Smooth muscle cell of the brain vasculature (primary cell): ENCODE results near the gene IGFBP1.

Source experiments
- DNase-seq: peaks from one replicate; pipeline ENCODE4 v3.0.0-alpha.2; 2012; ENCODE audit warnings: low read depth, low spot score

Gene IGFBP1

DNA sequence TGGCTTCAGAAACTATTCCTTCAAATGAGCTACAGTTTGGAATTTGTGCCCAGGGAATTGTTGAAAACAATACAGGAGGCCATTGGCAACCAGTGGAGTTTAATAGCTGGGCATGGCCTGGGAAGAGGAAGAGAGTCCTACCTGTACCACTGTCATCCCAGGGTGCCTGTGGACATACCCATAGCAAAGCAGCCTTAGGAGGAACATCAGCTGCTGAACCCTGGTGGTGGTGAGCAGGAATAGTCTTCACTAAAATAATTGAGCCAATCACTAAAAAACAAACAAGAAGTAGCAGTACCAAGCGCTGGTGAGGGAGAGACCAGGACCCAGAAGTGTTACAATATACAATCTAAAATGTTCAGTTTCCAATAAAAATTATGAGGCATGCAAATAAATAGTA lies 14.5 kb downstream of the IGFBP1 start:
- DNase-seq: no peak

- DNase-seq: no peak
Observed at GRCh38 chr7:45909561-45909960, 21.3 kb downstream of the IGFBP1 start.

- no peak for DNase-seq
Observed at GRCh38 chr7:45910855-45911254, 22.6 kb downstream of the IGFBP1 start.

DNA sequence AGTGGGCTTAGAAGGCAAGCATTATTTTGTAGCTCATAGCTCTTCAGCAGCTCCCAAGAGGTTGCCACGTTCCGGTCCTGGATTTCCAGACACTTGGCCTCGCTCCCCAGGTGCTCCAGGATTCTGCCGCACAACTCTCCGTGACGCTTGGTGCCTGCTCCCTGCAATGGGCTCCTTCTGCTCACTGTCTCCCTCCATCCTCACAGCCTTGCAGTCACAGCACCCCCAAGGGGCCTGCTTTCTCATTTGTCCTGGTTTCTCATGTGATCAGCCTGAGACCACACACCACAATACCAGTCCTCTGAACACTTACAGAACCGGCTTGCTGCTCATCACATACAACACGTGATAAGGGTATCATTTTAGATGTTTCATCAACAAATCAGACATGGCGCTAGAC lies 23.0 kb downstream of the IGFBP1 start:
- no peak for DNase-seq

DNA sequence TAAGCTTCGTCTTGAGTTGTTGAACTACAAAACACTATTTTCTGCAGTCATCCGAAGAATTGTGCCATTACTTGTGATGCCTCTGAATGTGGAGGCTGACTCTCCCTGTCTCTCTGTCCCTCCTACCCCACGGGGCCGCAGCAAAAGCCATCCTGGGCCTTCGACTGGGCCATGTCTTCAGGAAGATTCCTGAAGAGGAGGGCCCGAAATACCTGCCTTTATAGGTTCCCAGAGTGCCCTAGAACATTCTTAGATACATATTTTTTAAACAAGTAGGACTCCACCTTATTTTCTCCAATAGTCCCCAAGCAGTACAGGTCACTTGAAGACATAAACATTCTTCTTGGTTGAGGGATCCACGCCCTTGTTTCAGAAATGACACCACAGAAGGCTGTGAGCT lies 24.7 kb downstream of the IGFBP1 start:
- no peak for DNase-seq

GRCh38 chr7:45914911-45915310 lies 26.6 kb downstream of the IGFBP1 start:
- DNase-seq: no peak

GRCh38 chr7:45915606-45916005 lies 27.3 kb downstream of the IGFBP1 start:
- DNase-seq: no peak

- no peak for DNase-seq
Observed at GRCh38 chr7:45917064-45917463, 28.8 kb downstream of the IGFBP1 start.

GRCh38 chr7:45917658-45918057 lies 29.4 kb downstream of the IGFBP1 start:
- DNase-seq: no peak

DNA sequence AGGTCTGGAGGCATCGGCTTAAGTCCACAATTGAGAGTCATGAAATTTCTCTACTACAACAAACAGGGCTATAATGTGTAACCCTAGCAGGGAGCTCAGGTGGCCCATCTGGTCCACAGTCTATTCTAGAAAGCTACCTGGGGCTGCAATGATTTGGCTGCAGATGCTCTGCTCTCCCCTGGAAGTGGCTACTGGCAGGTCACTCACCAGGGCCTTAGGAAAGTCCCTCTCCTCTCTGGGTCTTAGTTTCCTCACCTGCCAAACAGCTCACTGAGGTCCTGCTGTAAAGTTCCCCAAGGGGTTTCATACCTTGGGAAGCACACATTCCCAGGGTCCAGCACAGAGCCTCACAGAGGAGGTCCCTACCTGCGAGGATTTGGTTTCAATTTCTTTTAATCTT lies 30.3 kb downstream of the IGFBP1 start:
- DNase-seq: no peak

DNA sequence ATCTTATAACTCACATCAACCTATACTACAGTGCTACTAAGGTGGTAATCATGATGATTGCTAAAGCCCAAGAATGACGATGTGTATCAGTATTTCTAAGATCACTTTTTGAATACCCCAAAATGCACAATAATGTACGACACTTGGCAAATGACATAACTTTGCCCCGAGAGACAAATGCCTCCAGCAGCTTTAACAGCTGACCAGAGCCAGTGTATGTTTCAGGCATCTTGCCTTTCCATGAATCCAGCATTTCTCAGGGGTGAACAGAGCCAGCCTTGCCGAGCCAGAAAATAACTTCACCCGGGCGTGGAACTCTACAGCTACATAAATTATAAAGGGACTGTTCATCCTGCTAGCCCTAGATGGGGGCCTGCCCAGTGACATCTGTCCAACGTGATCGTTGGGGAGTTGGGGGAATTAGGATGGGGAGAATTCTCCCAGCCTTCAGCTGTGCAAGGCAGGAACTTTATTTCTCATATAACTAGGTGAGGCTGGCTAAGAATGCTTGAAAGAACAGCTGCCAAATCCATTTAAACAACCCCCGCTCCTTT lies 31.0 kb downstream of the IGFBP1 start:
- DNase-seq: no peak

DNA sequence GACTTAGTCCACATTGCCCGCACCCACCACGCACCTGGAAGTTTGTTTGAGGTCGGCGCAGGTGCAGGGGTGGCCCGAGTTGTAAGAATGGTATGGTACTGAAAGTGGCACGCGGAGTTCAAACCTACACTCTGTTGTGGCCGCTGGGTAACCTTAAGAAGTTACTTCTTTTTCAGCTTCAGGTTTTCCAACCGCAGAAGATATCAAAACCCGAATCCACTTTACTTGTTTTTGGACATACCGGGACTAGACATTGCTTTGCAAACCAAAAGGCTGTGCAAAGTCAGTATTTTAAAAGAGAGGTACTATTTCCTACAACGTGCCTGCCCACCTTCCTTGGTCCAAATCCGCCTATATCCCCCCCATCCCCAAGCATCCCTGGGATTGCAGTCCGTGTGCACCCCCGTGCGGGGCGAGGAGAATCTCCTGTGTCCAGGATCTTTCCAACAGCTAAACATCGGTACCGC lies 31.7 kb downstream of the IGFBP1 start:
- DNase-seq: no peak

- no peak for DNase-seq
Observed at GRCh38 chr7:45920502-45921380, 32.5 kb downstream of the IGFBP1 start, which contains the start of gene IGFBP3. Gene IGFBP3 (minus strand): TSS chr7:45921272. CDS start chr7:45921140, 132 bp downstream.

DNA sequence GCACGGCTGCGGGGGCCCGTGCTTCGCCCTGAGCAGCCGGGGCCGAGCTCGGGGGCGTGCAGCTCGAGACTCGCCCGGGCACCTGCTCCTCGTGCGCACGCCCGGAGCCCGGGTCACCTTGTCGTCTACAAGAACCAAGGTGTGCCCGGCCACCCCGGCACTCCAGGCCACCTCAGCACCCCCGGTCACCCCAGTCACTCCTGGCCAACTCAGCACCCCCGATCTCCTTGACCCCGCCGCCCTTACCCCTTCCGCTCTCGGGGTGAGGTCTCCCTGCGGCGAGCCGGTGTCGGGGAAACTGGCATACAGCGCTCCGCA lies 33.1 kb downstream of the IGFBP1 start:
- DNase-seq: no peak

DNA sequence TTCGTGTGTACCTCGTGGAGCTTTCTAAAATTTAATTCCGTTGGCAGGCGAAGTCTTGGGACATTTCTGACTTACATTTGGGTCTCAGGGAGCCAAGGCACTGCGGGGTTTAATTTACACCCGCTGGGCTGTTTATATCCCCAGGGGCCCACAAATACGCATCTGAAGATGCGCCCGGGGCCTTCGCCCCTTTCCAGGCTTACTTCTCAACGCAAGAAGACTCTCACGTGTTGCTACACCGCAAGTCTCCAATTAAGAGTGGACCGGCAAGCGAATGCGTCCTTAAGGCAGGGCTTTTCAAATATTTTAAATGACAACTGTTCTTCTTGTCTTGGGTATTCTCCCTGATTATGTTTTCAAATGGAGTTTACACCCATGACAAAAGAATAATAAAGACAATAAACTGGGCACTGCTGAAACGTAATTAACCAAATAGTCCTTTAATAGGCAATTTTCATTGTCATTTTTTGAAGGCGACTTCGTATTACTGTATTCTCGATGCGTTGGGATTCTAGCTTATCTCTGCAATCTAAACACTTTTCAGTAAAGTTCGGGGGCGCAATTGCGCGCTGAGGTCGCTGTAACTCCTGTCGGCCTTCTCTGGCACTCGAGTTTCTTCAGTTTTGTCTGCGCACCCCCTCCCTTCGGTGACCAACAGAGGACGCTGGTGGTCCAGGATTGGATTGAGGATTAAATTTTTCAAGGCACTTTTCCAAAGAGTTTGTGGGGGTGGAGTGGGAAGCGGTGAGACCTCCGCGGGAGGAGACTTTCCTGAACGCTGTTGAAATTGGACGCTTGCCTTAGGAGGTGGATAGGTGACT lies 33.6 kb downstream of the IGFBP1 start:
- DNase-seq: peak; percentile 67

DNA sequence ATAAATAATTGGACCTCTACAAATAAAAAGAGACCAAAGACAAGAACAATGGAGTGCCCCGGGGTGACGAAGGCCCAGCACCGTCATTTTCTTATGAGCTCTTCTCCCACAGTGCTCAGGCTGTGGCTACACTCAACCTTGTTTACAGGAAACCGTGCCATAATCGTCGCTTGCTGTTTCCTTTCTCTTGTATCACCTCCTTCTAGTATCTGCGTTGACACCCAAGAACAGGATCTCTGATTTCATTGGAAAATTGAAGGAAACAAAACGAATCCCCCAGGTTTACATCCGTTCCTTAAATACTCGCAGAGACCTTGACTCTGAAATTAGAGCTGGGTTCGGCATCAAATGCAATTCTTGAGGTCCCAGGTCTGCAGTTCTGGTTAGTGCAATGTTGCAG lies 34.5 kb downstream of the IGFBP1 start:
- DNase-seq: no peak

GRCh38 chr7:45923290-45923689 lies 35.0 kb downstream of the IGFBP1 start:
- peak; percentile 60 for DNase-seq

GRCh38 chr7:45923818-45924217 lies 35.5 kb downstream of the IGFBP1 start:
- DNase-seq: no peak

DNA sequence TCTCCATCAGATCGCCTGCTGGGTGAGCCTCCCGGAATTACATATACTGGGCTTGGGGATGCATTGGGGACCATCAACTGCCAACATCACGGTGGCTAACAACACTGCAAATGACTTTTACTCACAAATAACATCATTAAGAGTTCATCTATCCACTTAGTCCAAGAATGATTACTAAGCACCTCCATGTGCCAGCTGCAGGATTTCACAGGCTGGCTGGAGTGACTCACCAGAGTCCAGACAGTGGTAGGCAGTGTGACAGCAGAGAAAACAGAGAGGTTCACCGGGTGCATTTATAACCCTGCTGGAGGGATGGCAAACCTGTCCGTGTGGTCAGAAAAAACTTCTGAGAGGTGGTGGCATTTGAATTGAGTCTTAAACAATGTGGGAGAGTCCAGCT lies 36.0 kb downstream of the IGFBP1 start:
- DNase-seq: no peak

DNA sequence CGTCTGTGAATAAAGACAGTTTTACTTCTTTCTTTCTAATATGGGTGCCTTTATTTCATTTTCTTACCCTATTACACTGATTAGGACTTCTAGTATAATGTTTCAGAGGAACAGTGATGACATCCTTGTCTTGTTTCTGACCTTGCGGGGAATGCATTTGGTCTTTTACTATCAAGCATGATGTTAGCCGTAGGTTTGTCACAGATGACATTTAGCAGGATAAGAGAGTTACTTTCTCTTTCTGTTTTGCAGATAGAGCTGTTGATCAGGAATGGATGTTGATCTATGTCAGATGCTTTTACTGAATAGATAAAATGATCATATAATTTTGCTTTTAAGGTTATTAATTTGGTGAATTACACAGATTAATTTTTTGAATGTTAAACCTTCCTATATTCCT lies 39.4 kb downstream of the IGFBP1 start:
- no peak for DNase-seq

GRCh38 chr7:45930967-45931366 lies 42.7 kb downstream of the IGFBP1 start:
- DNase-seq: no peak

GRCh38 chr7:45937301-45937700 lies 49.0 kb downstream of the IGFBP1 start:
- no peak for DNase-seq
